ENCODE results near the gene PLCL2.
A peak's percentile ranks its signal among the peaks of the same experiment; 100 is the strongest.
"Not testable (repeated sequence)": the region's sequence is repeated elsewhere in the genome, so short reads cannot be mapped to it uniquely, and the experiment has no call there.

The PLCL2 gene

DNA sequence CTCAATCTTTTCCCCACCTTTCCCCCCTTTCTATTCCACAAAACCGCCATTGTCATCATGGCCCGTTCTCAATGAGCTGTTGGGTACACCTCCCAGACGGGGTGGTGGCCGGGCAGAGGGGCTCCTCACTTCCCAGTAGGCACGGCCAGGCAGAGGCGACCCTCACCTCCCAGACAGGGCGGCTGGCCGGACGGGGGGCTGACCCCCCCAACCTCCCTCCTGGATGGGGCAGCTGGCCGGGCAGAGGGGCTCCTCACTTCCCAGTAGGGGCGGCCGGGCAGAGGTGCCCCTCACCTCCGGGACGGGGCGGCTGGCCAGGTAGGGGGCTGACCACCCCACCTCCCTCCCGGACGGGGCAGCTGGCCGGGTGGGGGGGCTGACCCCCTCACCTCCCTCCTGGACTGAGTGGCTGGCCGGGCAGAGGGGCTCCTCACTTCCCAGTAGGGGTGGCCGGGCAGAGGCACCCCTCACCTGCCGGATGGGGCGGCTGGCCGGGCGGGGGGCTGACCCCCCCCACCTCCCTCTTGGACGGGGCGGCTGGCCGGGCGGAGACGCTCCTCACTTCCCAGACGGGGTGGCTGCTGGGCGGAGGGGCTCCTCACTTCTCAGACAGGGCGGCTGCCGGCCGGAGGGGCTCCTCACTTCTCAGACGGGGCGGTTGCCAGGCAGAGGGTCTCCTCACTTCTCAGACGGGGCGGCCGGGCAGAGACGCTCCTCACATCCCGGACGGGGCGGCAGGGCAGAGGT is 95.2 kb downstream of the PLCL2 start:
- not testable (repeated sequence) for DNase-seq

DNA sequence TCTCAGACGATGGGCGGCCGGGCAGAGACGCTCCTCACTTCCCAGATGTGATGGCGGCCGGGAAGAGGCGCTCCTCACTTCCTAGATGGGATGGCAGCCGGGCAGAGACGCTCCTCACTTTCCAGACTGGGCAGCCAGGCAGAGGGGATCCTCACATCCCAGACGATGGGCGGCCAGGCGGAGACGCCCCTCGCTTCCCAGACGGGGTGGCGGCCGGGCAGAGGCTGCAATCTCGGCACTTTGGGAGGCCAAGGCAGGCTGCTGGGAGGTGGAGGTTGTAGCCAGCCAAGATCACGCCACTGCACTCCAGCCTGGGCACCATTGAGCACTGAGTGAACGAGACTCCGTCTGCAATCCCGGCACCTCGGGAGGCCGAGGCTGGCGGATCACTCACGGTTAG is 95.8 kb downstream of the PLCL2 start:
- DNase-seq, result not testable (repeated sequence)

DNA sequence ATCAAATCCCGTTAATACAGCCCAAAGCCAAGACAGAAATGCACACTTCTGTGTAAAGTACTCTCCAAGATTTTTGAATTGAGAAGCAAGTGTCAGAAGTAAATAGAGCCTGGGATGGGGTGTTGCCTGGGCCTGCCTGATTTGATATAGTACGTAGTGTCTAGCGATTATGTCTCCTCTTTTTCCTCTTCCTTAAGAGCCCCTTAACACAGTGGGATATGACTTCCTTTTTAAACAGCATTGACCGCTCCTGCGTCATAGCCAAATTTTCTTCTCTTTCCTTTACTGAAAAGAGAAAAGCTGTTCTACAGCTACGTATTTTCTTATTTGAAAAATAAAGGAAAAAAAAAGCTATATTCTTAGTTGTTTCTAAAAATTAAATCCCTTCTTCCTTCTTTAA is 97.7 kb downstream of the PLCL2 start:
- no peak for DNase-seq

DNA sequence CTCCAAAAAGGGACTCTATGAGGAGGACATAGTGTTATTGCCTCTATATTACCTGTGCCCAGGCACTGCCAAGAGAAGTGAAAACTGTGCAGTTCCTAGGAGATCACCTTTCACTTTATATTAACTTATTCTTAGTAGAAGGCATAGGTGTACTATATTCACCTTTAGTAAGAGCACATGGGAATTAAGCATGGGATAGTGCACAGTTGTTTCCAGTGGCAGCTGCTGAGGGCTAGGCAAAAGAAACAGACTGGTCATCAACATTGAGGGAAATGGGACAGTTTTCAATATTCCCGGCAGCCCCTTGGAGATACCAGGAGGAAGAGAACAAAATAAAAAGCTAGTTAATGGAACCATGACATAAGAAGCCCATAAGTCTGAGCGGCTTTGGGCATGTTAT is 100.9 kb downstream of the PLCL2 start:
- no peak for DNase-seq

DNA sequence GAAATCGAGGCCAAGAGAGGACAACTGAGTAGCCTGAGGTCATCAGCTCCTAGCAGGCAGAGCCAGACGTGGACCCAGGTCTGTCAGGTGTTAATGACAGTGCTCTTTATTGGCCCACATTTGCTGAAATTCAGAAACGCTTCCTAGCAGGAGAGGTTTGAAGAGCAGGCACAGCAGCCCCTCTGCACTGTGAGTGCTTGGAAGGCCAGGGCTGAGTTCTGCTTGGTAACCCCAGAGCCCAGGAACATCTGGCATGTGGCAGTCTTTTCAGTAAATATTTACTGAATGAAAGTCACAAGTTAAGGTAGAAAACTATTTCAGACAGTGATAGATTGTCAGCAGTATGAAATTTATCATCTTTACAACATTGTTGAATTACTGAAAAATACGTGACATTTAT is 102.4 kb downstream of the PLCL2 start:
- DNase-seq, result no peak

DNA sequence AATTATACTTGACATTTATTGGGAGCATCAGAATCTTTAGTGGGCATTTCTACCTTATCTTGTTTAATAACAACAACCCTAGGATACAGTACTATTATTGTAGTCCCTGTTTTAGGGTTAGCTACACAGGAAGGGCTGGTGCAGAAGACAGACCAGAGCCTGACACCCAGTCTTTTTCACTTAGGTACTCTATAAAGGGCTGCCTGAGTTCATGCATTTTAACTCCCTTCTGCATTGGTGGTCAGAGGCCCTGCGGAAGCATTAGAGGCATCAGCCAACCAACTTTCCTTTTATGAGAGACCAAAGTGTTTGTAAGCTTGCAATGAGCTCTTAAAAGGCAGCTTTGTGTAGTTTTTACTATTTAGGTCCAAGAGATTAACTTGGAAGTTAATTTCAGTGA is 105.4 kb downstream of the PLCL2 start:
- no peak for DNase-seq

DNA sequence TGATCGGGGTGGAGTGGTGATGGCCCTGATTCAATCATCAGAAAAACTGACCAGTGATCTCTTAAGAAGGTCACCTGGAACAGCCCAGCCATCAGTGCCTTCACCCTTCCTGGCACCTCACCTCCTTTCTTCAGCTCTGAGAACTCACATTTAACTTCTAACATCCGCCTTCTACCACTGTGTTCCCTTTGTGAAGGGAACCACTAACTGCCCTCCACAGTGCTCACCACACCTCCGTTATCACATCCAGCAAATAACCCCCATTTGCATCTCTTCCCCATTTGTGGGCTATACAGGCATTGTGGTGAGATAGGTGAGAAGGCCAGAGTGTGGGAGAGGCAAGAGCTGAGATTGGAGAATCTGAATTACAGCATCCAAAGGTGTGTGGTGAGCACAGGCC is 107.4 kb downstream of the PLCL2 start:
- no peak for DNase-seq

DNA sequence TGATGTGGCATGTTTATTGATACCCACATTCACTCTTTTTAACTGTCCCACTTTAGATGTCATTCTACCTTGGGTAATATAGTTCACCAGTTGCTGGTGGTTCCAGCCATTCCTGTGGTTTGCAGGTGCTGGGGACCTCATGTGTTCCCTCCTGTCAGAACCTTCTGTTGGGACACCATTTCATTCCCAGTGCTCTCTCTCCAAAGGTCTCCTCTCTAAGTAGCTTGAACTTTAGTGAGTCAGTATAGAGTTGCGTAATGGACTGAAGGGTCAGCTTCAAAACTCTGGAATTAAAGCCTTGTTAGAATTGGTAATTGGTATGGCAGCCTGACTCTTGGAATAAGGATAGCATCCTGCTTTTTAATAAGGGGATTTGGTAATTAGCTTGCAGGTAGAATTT is 108.5 kb downstream of the PLCL2 start:
- no peak for DNase-seq

DNA sequence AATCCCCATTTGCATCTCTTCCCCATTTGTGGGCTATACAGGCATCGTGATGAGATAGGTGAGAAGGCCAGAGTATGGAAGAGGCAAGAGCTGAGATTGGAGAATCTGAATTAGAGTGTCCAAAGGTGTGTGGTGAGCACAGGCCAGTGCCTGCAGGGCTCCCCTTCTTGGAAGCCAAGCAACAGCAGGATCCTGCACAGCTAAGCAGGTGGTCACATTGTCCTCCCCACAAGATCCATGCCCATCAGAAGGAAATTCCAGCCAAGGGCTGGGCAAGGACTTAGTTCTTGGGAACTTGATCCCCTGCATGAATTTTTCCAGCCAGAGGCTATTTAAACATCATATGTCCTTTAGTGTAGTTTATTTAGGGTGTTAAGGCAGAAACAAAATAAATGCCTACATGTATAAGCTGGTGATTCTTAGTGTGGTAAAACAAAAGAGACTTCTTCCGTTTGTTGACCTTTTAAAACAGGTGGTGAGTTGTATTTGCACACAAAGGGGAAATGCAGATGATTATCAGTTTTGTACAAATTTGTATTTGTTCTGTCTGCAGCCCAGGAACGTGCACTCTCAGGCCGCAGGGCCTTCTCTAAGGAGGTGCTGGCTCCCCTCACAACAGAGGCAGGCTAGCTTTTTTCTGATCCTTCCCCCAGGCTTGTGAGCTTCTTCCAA is 110.2 kb downstream of the PLCL2 start:
- DNase-seq, result peak; percentile 81

DNA sequence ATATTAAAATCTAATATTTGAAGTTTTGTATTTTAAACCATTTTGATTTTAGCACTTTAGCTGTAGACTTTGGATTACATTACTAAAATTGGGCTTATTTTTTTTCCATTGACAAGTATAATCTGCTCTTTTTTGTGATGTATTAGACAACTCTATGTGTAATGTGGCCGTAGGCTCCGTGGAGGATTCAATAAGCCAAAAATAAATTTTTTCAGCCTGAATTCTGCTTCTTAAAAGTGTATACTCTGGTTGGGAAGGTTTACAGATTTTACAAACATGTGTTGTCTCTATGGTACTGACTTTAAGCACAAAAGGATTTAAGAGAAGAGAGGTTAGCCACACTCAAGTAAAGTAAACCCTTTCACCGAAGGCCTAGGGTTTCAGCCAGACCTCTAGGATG is 110.8 kb downstream of the PLCL2 start:
- DNase-seq, result no peak

DNA sequence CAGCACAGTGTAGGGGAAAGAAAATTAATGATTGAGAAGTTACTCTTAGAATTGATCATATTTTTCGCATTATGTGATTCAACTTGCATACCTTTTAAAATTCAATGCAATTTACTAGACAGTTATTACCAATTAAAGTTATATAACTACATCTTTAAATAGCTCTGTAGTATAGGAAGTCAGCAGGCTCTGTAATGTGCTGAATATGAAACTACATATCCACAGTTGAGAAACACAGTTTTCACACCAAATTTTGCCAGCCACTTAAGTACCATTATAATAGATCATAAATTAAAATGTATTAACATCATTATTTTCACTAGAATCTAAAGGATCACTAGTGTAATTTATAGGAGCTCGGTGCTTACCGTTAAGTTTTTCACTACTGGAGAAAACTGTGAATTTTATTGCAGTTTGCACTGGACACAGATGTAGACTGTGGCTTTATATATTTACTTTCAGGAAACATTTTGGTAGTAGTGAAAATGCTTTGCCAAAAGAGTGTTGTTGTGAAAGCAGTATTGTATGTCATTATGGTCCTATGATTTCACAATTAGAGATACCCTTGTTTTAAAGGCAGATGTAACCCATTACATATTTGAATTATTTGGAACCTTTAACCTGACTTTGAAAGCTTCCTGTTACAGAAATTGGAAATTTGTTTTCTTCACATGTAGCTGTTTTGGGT is 113.6 kb downstream of the PLCL2 start:
- DNase-seq, result no peak

DNA sequence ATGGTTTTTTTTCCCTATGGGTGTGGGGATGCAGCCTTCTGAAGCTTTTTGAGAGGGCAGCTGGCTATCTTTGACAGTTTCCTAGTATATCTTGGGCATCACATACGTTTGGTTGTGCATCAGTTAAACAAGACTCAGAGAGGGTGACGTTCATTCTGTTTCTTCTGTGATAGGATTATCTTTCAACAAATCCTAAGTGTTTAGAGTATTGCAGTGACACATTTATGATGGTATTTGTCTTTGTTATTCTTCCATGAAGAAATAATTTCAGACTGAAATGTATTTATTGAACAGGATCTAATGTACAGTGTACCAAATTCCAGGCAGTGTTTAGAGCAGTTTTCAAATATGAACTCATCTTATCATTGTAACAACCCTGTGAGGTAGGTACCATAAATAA is 114.4 kb downstream of the PLCL2 start:
- no peak for DNase-seq

DNA sequence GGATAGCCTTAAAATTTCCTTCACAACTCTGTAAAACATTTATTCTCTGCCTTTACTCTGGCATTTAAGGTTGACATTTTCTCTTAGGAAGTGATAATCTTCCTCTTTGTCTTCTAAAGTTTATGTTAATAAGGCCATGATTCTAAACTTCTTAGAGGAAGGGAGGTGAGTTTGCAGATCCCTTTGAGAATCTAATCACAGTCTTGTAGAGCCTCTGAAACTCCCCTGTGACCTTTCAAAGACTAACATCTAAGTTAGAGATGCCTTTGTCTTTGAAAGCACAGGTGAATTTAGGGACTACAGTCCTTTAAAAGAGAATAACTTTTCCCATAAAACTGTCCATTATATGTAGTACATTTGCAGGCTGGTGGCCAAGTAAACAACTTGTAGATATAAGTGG is 115.1 kb downstream of the PLCL2 start:
- no peak for DNase-seq

DNA sequence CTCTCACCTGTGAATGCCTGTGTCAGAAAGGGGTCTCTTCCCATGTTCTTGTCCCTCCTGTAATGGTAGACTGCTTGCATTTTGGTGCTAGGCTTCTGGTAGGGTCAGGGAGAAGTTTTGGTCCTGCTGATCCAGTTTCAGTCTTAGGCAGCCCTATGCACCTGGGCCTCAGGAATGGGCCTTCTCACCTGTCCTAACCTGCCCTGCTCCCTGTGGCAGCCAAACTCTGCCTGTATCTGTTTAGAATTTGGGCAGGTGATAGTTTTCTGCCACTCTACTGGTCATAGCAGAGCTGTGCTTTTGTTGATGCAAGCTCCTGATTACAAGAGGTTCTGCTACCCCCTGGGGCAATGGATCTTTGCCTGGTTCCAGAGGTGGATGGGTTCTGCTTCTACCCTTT is 118.7 kb downstream of the PLCL2 start:
- no peak for DNase-seq

DNA sequence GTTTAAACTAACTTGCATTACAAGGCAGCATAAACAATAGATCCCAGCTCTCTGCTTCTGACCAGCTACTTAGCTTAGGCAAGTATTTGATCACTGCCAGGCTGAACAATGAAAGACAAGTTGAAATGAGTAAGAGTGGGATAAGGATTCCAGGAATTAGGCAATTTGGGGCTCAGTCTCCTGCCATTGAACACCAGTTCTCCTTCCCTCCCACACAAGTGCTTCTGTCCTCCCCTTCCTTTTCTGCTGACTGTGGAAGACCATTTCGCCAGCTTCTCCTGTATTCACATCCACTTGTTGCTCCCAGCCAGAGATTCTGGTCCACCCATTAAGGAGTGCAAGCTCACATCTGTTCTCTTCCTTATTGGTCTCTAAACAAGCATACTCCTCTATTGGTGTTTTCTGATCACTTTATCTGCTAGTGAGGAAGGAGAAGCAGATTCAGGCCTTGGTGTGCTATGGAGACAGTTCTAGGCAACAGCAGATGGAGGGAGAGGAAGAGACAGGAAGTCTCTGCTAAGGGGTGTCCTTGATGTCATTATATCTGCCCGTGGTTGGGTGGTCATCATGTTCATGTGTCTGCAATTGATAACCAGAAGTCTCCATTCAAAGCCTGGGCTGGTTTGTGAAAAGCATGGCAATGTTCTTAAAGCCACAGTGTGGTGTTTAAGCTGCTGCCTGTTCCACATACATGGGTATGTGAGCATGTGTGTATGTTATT is 121.5 kb downstream of the PLCL2 start:
- no peak for DNase-seq

DNA sequence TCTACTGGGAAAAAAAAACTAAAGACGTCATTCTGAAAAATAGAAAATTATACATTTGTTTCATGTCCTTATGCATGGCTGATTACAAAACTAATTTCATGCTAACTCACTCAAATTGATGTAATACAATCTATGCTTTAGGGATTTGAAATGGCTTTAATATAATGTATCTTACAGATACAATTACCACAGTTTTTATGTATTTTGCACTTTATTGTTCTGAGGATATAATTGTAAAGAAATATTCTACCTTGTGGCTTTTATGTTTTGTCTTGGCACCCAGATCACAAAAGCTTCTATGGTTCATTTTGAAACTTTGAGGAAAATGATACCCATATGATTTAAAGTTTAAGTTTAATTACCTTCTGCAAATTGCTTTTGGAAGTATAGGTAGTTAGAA is 122.5 kb downstream of the PLCL2 start:
- no peak for DNase-seq

DNA sequence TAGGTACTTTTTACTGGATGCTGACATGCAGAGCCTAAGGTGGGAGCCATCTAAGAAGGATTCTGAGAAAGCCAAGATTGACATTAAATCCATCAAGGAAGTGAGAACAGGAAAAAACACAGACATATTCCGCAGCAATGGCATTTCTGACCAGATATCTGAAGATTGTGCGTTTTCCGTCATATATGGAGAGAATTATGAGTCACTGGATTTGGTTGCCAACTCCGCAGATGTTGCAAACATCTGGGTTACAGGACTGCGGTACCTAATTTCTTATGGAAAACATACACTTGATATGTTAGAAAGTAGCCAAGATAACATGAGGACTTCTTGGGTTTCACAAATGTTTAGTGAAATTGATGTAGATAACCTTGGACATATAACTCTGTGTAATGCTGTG is 125.1 kb downstream of the PLCL2 start:
- no peak for DNase-seq

DNA sequence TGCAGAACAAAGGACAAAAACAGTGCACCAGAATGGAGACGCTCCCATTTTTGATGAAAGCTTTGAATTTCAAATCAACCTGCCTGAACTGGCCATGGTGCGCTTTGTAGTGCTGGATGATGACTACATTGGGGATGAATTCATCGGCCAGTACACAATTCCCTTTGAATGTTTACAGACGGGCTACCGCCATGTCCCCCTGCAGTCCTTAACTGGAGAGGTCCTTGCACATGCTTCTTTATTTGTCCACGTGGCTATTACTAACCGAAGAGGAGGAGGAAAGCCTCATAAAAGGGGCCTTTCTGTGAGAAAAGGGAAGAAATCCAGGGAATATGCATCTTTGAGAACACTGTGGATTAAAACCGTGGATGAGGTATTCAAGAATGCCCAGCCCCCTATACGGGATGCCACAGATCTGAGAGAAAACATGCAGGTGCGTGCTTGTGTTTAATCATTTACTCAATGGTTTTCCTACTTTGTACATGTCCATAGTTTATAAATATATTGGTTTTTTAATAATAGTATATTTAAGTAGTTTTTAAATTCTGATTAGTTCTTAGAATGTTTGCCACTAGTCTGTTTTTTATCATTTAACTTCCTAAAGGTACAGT is 127.1 kb downstream of the PLCL2 start:
- DNase-seq, result no peak

DNA sequence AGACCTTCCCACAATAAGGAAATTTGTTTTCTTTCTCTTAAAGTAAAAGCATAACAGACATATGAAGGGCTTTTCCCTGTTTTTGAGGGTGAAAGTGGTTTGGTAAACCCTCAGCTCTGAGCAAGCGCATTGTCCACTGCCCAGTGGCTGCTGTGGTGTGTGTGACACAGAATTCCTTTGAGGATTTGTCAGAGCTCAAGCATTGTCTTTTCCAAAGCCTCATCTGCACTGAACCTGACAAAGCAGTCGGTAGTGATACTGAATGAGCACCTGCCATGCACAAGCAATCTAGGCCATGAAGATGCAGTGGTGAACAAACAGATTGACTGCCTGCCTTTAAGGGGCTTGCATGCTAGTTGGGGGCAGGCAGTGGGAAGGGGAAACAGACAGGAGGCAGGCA is 128.3 kb downstream of the PLCL2 start:
- no peak for DNase-seq

DNA sequence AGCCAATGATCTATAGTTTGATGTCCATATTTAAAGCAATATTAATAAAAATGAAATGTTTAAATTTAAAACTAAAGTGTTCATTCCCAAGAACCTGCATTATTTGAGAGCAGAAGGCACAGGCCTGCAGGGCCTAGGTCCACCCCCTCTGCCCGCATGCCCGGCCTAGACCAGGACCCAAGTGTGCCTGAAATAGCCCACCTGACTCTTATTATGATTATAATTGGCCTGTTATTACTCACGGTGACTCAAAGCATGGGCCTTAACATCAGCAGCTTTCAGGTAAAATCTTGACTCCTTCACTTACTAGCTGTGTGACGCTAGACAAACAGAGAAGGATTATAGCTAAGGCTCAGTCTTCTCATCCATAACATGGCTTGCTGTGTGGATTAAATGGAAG is 128.8 kb downstream of the PLCL2 start:
- DNase-seq, result no peak

DNA sequence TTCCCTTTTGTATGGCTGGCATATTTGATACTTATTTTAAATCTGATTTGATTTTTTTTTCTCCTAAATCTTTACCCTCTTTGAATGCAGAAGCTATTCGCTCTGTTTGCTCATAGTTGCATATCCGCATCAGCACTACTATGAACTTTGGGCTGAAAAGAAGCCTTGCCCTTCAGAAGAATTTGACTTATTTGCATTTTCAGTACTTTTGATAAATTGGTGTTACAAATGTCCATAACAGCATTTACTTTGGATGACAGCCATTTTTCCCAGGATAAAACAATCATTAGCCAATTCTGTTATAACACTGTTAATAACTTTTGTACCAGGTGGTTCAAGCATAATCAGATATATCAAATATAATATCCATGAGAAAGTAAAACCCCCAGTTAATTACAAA is 129.5 kb downstream of the PLCL2 start:
- DNase-seq, result no peak

DNA sequence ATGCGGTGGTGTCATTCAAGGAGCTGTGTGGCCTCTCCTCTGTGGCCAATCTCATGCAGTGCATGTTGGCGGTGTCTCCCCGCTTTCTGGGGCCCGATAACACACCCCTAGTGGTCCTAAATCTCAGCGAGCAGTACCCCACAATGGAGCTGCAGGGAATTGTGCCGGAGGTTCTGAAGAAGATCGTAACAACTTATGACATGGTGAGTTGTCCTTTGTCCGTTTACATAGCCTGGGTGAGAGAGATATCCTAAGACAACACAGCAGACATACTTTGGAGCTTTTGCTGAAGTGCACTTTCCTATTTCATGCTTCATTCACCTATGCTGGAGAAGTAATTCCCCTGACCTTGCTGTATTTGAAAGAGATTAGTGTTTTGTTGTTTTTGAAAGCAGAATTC is 130.0 kb downstream of the PLCL2 start:
- DNase-seq, result no peak

DNA sequence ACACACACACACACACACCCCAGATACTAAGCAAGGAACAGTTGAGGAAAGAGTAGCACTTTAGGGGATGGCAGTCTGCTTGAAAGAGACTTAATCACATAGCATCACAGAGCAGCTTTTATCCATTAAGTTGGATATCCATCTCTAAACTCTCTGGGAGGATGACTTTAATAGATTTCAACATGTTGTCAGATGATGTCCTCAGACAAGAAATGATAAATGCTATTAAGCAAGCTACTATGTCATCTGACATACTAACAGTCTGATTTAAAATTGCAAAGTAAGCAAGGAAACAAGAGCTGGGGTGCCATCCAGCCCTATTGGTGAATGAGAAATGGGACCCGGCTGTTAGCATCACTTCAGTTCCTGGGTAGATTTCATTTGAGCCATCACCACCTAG is 136.9 kb downstream of the PLCL2 start:
- no peak for DNase-seq

All from NCI-H2029 treated with DMSO at 0.1 percent for 48 hours (cell line).